ENCODE results near the gene ELL2. TPM values are rescaled to one million over a fixed set of nuclear protein-coding genes. Genes with fewer than 3 reads are reported as not detected.
A peak's percentile ranks its signal among the peaks of the same experiment; 100 is the strongest.

ELL2 gene
- polyA plus RNA-seq, 3 donors = 9.7 to 17.0 (median 13.0) TPM

DNA sequence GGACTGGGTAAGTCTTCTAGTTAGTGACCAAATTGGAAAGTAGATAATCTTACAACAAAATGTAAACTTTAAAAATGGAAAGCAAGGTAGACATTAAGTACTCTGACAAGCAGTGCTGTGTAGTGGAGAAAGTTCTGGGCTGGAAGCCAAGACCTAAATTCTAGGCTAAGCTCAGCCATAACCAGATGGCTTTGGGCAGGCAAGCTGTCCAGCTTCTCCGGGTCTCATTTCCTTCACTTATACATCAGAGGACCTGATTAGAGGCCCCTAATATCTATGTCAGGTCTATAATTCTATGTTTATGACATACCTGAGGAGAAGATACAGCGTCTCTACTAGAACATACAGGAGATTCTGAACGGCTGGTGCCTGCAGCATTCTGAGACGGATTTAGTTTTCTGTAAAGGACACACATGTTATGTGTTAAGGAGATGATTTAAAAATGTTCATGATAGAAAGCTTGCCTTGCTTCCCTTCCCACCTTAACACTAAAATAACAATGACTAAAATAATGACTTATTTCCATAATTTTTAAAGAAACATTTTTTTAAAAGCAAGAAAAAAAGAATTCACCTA lies 61.2 kb downstream of the ELL2 start:
- peak in 3 of 11 donors; percentile 11 to 28 (median 17) for DNase-seq (ENCODE audit: extremely low read depth in 1 of 11, low read depth in 9 of 11, low spot score in 4 of 11)

DNA sequence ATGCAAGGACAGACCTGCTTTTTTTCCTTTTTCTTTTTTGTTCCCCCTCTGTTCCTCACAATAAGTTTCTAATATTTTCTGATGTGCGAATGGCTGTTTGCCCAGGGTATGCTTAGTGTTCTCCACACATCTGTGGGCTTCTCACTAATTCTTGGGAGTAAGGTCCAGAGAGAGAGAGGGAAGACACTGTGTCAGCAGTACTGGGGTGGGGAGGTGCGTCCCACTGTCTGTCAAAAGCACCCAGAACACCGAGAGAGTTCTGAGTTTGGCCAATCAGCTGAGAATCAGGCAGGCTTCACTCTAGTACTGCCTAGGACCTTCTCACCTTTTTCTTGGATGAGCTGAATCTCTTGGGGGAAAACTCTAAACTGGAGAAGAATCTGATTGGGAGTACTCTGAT lies 61.8 kb downstream of the ELL2 start:
- no peak for DNase-seq (ENCODE audit: extremely low read depth in 1 of 11, low read depth in 9 of 11, low spot score in 4 of 11)

DNA sequence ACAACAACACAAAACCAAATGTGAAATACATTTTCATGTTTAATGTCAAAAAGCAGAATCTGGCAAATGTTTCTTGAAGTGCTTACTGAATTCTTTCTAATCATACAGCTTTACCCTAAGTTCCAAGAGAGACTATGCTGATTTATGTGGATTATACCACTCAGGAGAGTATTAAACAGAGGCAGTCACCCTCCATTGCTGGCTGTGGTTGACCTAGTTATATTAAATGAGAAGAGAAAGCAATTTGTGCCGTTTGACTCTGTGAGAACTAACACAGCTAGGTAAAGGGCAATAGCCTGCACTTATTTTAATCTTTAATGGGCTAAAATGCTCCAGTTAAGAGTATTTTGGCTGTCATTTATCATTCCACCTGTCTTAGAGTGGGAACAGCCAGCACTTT lies 62.6 kb downstream of the ELL2 start:
- DNase-seq (ENCODE audit: extremely low read depth in 1 of 11, low read depth in 9 of 11, low spot score in 4 of 11) = no peak

DNA sequence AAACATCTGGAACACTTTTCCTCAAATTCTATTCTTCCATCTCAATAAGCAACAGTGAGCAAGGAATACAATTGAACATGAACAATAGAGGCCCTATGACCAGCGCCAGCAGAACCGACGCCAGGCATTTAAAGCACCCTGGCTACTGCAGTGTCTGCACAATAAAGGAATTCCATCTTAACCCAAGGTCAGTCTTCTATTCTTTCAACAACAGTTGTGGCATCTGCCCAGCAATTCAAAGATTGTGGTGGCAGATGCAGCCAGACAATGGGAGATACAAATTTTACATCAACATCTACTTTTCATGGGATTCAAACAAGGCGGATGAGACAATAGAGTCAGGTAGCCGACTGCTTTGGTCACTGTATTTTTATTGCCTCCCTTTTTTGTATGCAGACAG lies 65.9 kb downstream of the ELL2 start:
- no peak for DNase-seq (ENCODE audit: extremely low read depth in 1 of 11, low read depth in 9 of 11, low spot score in 4 of 11)

DNA sequence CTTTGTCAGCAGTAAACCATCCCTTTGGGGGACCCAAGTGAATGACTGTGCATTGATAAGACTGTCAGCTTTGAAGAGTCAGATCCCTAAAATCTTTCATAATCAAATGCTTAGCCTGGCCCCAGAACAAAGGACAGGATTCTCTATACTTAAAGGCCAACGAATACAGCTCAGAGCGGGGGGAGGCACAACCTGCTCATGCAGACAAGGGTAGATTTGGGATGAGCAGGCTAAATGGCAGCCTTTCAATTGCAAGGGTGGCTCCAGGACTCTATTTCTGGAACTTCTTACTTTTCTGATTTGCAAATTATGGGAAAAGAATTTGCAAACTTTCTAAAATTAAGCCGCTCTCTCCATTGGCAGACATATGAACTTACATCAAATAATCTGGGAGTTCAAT lies 66.4 kb downstream of the ELL2 start:
- no peak for DNase-seq (ENCODE audit: extremely low read depth in 1 of 11, low read depth in 9 of 11, low spot score in 4 of 11)

DNA sequence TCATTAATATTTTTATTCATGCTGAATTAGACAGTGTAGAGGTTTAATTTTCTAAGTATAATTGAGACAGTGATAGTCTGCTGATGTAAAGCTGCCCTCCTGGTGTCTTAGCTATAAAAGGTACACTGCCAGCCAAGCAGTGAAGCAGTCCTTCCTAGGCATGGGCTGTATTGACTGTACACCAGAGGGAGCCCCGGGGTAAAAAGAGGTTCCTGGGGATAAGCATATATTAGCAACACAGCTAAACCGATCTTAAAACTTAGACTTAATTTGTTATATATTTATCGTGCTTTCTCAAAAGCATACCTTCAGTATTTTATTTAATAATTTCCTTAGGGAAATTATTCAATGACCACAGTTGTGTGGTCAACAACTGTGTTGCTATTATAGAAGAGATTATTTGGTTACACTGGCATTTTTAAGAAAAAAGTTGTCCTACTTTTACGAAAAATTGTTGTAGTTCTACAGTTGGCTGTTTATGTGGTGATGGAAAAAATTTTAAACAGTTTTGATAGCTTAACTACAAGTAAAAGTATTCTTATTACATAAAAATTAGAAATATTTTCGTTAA lies 68.8 kb downstream of the ELL2 start:
- DNase-seq (ENCODE audit: extremely low read depth in 1 of 11, low read depth in 9 of 11, low spot score in 4 of 11) = no peak

DNA sequence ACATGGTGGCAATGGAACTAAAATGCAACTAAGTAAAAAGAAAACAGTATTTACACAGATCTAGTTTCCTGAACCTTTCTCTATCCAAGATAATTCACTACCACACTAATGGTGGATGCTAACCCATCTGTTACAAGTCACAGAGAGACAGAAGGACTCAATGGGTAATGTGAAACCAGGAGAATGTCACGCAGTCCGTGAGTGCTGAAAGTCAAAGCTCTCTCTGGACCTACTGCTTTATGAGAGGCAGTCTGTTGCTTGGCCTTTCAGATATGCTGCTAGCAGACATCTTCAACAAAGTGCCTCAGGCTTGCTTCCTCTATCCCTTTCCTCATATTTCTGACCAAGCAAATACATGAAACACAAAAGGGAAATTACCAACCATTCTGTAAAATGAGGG lies 70.2 kb downstream of the ELL2 start:
- no peak for DNase-seq (ENCODE audit: extremely low read depth in 1 of 11, low read depth in 9 of 11, low spot score in 4 of 11)

DNA sequence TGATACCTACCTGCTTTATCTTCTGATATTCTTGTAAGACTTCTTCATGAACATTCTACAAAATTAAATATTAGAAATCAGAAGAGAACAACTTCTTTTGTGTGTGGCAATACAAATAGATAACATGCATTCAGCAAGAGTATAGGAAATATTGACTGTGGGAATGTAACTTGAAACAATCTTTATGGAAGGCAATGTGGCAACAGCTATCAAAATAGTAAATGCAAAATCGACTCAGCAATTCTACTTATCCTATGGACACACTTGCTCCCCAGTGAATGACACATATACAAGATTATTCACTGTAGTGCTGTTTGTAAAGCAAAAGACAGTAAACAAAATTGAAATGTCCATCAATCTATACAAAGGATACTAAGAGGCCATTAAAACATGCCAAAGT lies 72.6 kb downstream of the ELL2 start:
- DNase-seq (ENCODE audit: extremely low read depth in 1 of 11, low read depth in 9 of 11, low spot score in 4 of 11) = no peak

DNA sequence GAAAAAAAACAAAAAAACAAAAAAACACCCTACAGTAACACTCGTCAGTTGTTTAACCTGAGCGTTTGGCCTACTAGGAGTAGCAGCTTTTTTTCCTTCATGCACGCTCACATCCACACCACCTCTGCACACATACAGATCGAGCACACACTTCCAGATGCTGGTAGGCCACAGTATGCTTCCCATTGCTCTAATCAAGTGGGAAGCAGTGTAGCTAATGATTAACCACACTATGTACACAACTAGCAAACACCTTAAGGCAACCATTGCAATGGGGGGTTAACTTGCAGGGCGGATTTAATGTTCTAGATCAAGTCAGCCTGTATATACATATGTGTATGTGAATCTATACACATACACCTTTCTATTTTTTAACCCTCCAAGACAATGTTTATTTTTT lies 73.7 kb downstream of the ELL2 start:
- DNase-seq (ENCODE audit: extremely low read depth in 1 of 11, low read depth in 9 of 11, low spot score in 4 of 11) = no peak

DNA sequence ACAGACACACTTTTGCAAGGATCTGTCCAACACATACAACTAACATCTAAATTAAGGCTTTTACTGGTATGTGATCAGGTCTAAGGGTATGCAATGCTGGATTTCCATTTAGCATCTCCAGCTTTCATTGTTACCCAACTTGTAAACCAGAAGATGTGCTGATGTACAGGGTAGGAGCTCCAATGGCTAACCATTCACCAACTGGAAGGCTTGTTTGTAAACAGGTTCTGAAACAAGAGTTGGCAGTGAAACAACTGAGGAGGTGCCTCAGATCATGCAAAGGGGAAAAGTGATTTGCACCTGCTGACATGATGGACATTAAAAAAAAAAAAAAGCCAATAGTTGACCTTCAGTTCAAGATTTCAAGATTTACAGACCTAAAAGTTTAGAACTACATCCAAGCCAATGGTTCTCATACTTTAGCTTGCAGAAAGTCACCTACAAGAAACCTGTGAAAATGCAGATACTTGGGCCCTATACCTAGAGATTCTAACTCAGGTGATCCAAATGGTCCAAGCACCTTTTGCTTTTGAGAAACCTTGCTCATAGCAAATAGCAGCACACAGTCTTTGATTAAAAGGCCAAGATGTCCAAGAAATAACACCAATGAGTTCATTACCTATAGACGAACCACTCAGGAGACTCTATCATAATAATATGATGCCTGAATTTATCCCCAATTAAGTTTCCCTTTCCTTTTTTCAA lies 75.2 kb downstream of the ELL2 start:
- DNase-seq (ENCODE audit: extremely low read depth in 1 of 11, low read depth in 9 of 11, low spot score in 4 of 11) = no peak

DNA sequence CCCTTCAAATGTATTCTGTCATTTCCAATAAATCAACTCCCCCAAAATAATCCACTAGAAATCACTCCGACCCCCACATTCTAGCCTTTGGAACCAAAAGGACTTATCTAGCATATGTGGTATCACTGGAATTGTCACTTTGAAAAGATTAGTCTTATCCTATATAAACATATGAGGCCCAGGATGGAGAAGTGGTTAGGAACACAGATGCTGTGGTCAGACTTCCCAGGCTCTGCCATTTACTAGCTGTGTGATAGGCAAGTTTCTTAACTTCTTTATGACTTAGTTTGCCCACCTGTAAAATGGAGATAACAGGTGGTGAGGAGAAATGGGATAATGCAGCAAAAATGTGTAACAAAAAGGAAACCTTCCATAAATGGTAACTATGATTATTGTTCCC lies 77.1 kb downstream of the ELL2 start:
- DNase-seq (ENCODE audit: extremely low read depth in 1 of 11, low read depth in 9 of 11, low spot score in 4 of 11) = no peak

DNA sequence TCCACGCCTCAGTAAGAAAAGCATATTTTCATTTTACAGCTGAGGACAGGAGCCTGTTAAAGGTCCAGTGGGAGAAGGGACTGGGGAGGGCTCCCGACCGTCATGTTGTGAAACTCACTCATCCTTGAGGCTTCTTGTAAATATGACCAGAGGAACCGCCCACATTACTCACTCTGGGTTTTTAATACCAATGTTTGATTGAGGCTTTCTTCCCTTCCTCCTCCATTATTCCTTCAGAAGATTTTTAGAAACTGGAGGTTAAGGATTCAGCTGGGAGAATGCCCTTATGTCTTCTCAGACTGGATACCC lies 77.7 kb downstream of the ELL2 start:
- no peak for DNase-seq (ENCODE audit: extremely low read depth in 1 of 11, low read depth in 9 of 11, low spot score in 4 of 11)

DNA sequence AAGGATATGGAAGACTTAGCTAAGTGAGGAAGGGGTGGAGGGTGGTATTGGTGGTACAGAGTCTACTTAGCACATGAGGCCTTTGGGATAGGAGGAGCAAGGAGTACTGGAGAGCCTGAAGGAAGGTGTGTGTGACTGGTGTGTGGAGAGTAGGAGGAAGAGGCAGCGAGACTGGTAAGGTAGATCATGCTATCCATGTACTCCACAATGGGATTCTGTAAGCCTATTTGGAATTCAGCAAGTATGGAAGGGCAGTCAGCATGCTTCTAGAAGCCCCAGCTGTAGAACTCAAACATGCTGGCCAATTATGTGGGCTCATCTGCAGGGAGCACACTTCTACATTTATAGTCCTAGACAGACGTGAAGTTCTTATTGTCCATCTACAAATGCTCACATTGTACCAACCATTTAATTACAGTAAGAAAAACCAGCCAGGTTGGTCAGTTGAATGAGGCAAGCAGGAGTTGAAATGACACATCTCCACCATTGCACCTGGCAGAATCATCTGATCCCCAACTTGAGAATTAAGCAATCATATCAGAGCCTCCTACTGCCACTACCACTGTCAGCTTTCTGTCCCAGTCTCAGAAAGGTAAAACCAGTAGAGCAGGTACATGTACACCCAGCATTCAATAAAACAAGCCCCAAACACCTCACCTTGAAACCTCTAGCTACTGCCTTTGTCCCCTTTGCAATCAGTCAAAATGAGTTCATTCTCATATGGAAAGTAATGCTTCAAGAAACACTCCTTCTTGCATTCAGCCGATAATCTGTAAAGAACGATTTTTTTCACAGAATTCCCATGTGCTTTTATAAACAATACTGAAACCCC lies 78.2 kb downstream of the ELL2 start:
- DNase-seq (ENCODE audit: extremely low read depth in 1 of 11, low read depth in 9 of 11, low spot score in 4 of 11) = no peak

DNA sequence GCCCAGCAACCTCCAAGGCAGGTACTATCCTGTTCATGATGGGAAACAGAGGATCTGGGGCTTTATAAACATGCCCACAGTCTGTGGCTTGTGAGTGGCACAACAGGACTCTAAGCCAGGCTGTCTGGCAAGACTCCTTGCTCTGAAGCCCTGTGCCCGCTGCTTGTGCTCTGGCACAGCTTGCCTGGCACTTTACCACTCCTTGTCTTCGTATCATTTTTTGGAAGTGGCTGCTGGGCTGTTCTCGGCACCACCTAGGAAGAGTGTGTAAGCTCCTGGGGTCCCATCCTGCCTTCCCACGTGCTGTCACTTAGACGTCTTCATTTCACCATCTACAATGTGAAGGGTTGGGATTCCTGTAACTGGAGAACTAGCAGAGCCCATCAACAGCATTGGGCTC lies 79.8 kb downstream of the ELL2 start:
- no peak for DNase-seq (ENCODE audit: extremely low read depth in 1 of 11, low read depth in 9 of 11, low spot score in 4 of 11)

DNA sequence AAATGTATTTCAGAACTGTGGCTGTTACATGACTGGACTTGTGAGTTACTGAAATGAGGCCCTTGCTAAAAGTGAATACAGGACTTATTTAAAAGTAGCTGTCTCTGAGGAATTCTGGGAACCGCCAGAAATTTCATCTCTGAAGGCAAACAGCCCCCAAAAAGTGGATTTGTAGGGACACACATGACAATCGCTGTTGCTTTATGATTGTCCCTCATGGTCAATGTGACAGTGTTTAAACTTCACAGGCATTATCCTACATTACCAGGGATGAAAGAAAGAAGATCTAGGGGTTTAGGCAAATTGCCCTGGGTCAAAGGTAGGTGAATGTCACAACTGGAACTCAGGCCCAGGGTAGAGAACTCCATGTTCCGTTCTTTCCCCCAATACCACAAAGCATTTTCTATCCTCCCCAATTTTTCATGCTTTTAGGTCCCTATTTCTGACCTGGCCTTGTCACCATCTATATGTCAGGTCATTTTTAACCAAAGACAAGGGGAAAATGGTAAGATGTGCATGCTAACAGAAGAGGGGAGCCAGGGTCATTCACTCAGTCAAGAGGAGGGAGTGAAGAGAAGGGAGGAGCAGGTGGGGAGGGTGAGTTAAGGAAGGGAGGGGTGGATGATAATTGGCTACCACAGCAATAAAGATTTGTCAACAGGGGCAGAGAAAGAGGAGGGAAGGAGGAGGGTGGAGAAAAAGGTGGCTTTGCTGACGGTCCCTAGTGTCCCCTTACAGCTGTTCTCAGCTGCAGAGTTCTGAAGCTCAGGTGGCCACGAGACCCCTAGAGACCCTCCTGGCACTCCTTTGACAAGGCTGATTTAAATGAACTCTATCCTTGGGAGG lies 81.3 kb downstream of the ELL2 start:
- DNase-seq (ENCODE audit: extremely low read depth in 1 of 11, low read depth in 9 of 11, low spot score in 4 of 11) = no peak

DNA sequence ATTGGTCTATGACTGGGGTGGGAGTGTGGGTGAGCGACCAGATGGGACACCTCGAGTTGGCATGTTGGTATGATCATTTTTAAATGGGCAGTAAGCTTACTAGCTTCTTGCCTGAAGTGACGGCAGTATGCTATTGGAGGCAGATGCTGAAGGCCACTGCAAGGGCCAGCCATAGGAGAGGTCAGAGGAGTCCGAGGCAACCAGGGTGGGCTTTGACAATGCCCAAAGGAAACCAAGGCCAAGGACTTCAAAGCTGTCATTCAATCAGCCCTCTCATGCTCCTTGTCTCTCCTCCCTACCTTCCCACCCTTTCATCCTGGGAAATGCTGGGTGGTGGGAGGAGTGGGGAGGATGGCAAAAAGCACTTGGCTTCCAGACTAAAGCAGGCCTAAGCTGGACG lies 82.0 kb downstream of the ELL2 start:
- DNase-seq (ENCODE audit: extremely low read depth in 1 of 11, low read depth in 9 of 11, low spot score in 4 of 11) = no peak

DNA sequence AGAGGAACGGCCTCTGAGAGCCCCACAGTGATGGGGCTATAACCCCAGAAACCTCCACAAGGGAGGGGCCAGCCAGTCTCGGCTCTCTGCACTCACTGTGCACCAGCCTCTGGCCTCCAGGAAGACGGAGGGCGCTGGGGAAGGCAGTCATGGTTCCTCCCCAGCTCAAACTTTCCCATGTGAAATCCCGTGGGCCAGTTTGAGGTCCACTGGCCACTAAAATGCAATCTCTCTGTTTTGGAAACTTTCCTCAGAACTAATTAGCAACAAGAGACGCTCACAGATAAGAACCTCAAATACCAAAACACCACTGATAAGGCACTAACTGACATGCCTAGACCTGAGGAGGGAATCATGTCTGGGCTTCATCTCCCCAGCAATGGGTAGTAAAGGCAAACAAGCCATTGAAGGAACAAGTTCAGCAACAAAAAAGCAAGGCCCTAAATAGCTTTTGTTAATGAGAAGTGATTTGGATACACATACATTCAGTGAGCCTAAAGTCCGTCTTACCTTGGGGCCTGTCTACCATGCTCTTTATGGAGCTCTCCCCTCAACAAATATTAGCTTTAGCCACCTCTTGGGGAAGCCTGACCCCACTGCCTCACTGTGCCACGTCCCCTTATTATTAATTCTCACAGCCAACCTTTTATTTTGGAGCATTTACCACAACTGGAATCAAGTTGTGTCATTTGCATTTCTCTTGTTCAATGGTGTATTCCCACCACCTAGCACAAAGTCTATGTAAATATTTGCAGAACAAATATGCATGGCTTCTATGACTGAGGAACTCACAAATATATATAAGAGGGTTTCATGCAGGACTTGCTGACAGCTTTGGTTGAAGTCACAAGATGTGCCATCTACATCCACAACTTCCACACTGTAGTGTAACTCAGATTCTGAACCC lies 83.0 kb downstream of the ELL2 start:
- DNase-seq (ENCODE audit: extremely low read depth in 1 of 11, low read depth in 9 of 11, low spot score in 4 of 11) = no peak

DNA sequence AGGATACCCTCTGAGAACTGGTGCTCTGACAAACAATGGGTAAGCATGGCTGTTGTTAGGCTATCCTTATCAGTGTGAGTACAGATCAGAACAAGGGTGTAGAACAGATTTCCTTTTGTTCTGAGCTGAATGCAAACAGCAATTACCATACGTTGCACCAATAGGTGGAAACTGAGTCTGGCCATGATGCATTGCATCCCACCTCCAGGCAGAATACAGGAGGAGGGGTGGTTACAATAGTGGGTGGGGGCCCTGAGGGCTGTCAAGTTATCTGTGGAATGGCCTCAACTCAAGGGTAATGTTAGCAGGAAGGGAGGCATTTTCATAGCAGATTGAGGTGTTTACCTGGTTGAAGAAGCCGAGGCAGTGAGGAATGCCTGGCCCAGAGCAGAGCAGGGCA lies 84.9 kb downstream of the ELL2 start:
- no peak for DNase-seq (ENCODE audit: extremely low read depth in 1 of 11, low read depth in 9 of 11, low spot score in 4 of 11)

Measured in renal cortex interstitium (tissue), 11 donors.